HCT116 (cell line): ENCODE results near the gene VPS37D. TPM values are rescaled to one million over a fixed set of nuclear protein-coding genes. Genes with fewer than 3 reads are reported as not detected.
"Not testable (repeated sequence)": the region's sequence is repeated elsewhere in the genome, so short reads cannot be mapped to it uniquely, and the experiment has no call there.

Experiments used
- ATAC-seq: fragments of 200-7000 bp; cut with Tn5 transposase; 2 replicates; pipeline ENCODE4 v1.9.1; 2020; ENCODE audit warnings: mild to moderate bottlenecking, moderate library complexity
- BruUV-seq: library from RNA; stranded (reverse); fragments of 400-500 nt; replicated peaks from 2 replicates; lab custom pipeline; 2021; lab: Mats Ljungman, UMichigan
- CTCF ChIA-PET: fragments of 300-600 bp; sonication (Branson Sonifier 250); formaldehyde crosslinking; loops from one replicate; lab custom pipeline; 2021; ENCODE audit warnings: antibody characterized with exemption; lab: Charles Lee
- POLR2A ChIA-PET: fragments of 300-600, 350-600 bp; sonication (Branson Sonifier 250); formaldehyde crosslinking; loops from one replicate; lab custom pipeline; 2021; ENCODE audit warnings: antibody characterized with exemption; lab: Charles Lee
- RAD21 ChIA-PET, 2 experiments: fragments of 300-600 bp; sonication (Branson Sonifier 250); formaldehyde crosslinking; loops; one replicate each; lab custom pipeline; 2023; ENCODE audit warnings: low total read pairs in 2 of 2; ENCODE audit not compliant: uncharacterized antibody in 2 of 2, unreplicated experiment in 2 of 2, low non-redundant PET in 1 of 2; lab: Charles Lee
- DNase-seq: peaks from one replicate; pipeline ENCODE4 v3.0.0-alpha.2; 2010; ENCODE audit warnings: low read depth, low spot score
- H2AFZ ChIP-seq: fragments of 200-600 bp; shearing (Covaris generic), sonication (generic); 2 replicates; pipeline ENCODE4 v1.6.1; 2017; ENCODE audit warnings: low read depth, mixed run types, mixed read lengths, antibody characterized with exemption, low read length; ENCODE audit not compliant: poor library complexity, severe bottlenecking
- H3K27ac ChIP-seq: 2 replicates; pipeline ENCODE4 v1.5.1; 2012; ENCODE audit warnings: low read depth, low read length
- H3K27me3 ChIP-seq: fragments of 200-600 bp; sonication (generic); 2 replicates; pipeline ENCODE4 v1.6.1; 2016; ENCODE audit warnings: mixed run types, low read length, mixed read lengths; ENCODE audit not compliant: insufficient read depth
- H3K36me3 ChIP-seq, 2 experiments: fragments of 200-500 bp in 1 of 2; fragments of 200-600 bp in 1 of 2; sonication (Bioruptor generic) in 1 of 2; sonication (generic) in 1 of 2; 2 replicates each; pipeline versions ENCODE4 v1.5.1 to v1.6.1; 2014 to 2016; ENCODE audit warnings: low read length in 2 of 2, inconsistent platforms in 1 of 2, mixed read lengths in 1 of 2, mixed run types in 1 of 2; ENCODE audit not compliant: insufficient read depth in 2 of 2, control insufficient read depth in 1 of 2
- H3K4me1 ChIP-seq, 2 experiments: fragments of 200-600 bp in 1 of 2; sonication (generic) in 1 of 2; 2 replicates each; pipeline versions ENCODE4 v1.5.1 to v1.6.1; 2012 to 2017; ENCODE audit warnings: low read length in 2 of 2, inconsistent platforms in 1 of 2, mild to moderate bottlenecking in 1 of 2, mixed read lengths in 1 of 2, mixed run types in 1 of 2, moderate library complexity in 1 of 2; ENCODE audit not compliant: insufficient read depth in 2 of 2, control insufficient read depth in 1 of 2
- H3K4me2 ChIP-seq: fragments of 200-600 bp; sonication (generic); 2 replicates; pipeline ENCODE4 v1.6.1; 2017; ENCODE audit warnings: mixed run types, low read length, mixed read lengths
- H3K4me3 ChIP-seq, 2 experiments: fragments of 200-600 bp in 1 of 2; sonication (generic) in 1 of 2; replicated peaks in 1 of 2; 2 replicates each; pipeline ENCODE4 v1.5.1; 2011 to 2016; ENCODE audit warnings: low read length in 2 of 2, control low read depth in 1 of 2, low read depth in 1 of 2, mild to moderate bottlenecking in 1 of 2, mixed read lengths in 1 of 2, mixed run types in 1 of 2
- H3K79me2 ChIP-seq: fragments of 200-600 bp; sonication (generic); 2 replicates; pipeline ENCODE4 v1.6.1; 2017; ENCODE audit warnings: mild to moderate bottlenecking, mixed run types, low read length, moderate library complexity, mixed read lengths; ENCODE audit not compliant: insufficient read depth
- H3K9ac ChIP-seq: fragments of 200-600 bp; sonication (generic); 2 replicates; pipeline ENCODE4 v1.6.1; 2016; ENCODE audit warnings: low read length, mixed read lengths
- H3K9me2 ChIP-seq: fragments of 200-600 bp; sonication (generic), shearing (Covaris generic); 2 replicates; pipeline ENCODE4 v1.6.1; 2017; ENCODE audit warnings: mixed run types, mild to moderate bottlenecking, moderate library complexity; ENCODE audit not compliant: insufficient read depth
- H3K9me3 ChIP-seq, 2 experiments: fragments of 200-500 bp in 1 of 2; fragments of 200-600 bp in 1 of 2; sonication (Bioruptor generic) in 1 of 2; sonication (generic) in 1 of 2; 2 replicates each; pipeline ENCODE4 v1.6.1; 2014 to 2017; ENCODE audit warnings: low read length in 2 of 2, mixed read lengths in 2 of 2, inconsistent platforms in 1 of 2, low read depth in 1 of 2, mild to moderate bottlenecking in 1 of 2, mixed run types in 1 of 2, moderate library complexity in 1 of 2; ENCODE audit not compliant: control insufficient read depth in 1 of 2, insufficient read depth in 1 of 2
- H4K20me1 ChIP-seq: fragments of 200-600 bp; sonication (generic), shearing (Covaris generic); 2 replicates; pipeline ENCODE4 v1.6.1; 2017; ENCODE audit warnings: mixed run types, mild to moderate bottlenecking, moderate library complexity; ENCODE audit not compliant: insufficient read depth
- intact Hi-C: fragments of 100-400 bp; cut with micrococcal nuclease; formaldehyde crosslinking; loops from 2 replicates; pipeline ENCODE4 v1.10.0; 2022
- total RNA-seq: library from RNA; stranded (reverse); gene quantifications from one replicate; pipeline ENCODE4 v1.2.1, GENCODE V29; 2021; ENCODE audit not compliant: unreplicated experiment
- TF ChIP-seq, protein P1 (sequence below): IDR thresholded peaks from 2 replicates; pipeline ENCODE4 v1.6.1; 2011; ENCODE audit warnings: mild to moderate bottlenecking, low read length, moderate library complexity; ENCODE audit not compliant: insufficient replicate concordance; ENCODE audit errors: extremely low read depth

The VPS37D gene
- total RNA-seq, 1 experiment from 2014 or later: 9.5 TPM

GRCh38 chr7:73618538-73618937 lies 49.1 kb upstream of the VPS37D start:
- ChIA-PET POLR2A (no interaction called here), RAD21 (no interaction called here), CTCF (interaction anchor here (1.6 kb wide), 1 partner anchor 12 kb away, joined by 6 read pairs; no protein-coding TSS in a partner anchor)
- Histone ChIP-seq H3K9me2 (no peaks in the 10 kb centered on the region), H3K36me3 (peaks cover 4 to 10% of the 10 kb centered on the region in 2 experiments; a peak in 3 of 4 replicates), H3K9ac (no peak overlapping the region), H2AFZ (no peak overlapping the region), H4K20me1 (no peaks in the 10 kb centered on the region), H3K4me3 (no peak overlapping the region), H3K27me3 (no peaks in the 10 kb centered on the region), H3K4me1 (peaks cover 16 to 26% of the 10 kb centered on the region in 2 experiments), H3K4me2 (no peak overlapping the region), H3K27ac (no peak overlapping the region), H3K79me2 (peaks cover 10% of the 10 kb centered on the region; the same call in 1 of the 2 replicates), H3K9me3 (no peaks in the 10 kb centered on the region)
- intact Hi-C loops: no loop called here
- no TSS peak for BruUV-seq
- TF ChIP-seq, protein P1, sequence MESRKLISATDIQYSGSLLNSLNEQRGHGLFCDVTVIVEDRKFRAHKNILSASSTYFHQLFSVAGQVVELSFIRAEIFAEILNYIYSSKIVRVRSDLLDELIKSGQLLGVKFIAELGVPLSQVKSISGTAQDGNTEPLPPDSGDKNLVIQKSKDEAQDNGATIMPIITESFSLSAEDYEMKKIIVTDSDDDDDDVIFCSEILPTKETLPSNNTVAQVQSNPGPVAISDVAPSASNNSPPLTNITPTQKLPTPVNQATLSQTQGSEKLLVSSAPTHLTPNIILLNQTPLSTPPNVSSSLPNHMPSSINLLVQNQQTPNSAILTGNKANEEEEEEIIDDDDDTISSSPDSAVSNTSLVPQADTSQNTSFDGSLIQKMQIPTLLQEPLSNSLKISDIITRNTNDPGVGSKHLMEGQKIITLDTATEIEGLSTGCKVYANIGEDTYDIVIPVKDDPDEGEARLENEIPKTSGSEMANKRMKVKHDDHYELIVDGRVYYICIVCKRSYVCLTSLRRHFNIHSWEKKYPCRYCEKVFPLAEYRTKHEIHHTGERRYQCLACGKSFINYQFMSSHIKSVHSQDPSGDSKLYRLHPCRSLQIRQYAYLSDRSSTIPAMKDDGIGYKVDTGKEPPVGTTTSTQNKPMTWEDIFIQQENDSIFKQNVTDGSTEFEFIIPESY: no peak
- DNase-seq (no peak), ATAC-seq (no peak)

DNA sequence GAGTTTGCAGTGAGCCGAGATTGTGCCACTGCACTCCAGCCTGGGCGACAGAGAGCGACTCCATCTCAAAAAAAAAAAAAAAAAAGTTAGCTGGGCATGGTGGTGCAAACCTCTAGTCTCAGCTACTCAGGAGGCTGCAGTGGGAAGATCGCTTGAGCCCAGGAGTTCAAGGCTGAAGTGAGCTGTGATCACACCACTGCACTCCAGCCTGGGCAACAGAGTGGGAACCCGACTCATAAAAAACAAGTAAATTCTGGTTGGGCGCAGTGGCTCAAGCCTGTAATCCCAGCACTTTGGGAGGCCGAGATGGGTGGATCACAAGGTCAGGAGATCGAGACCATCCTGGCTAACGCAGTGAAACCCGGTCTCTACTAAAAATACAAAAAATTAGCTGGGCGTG lies 48.2 kb upstream of the VPS37D start:
- H2AFZ ChIP-seq, DNase-seq, H3K9me3 ChIP-seq, RAD21 ChIA-PET, H3K9me2 ChIP-seq, H3K36me3 ChIP-seq, intact Hi-C loops, H4K20me1 ChIP-seq, H3K9ac ChIP-seq, H3K4me3 ChIP-seq, ATAC-seq, H3K4me2 ChIP-seq, H3K27ac ChIP-seq, BruUV-seq, H3K27me3 ChIP-seq: not testable (repeated sequence)
- Histone ChIP-seq H3K4me1 (peaks cover 13 to 25% of the 10 kb centered on the region in 2 experiments), H3K79me2 (peaks cover 16% of the 10 kb centered on the region; the same call in 1 of the 2 replicates)
- CTCF ChIA-PET: interaction anchor here (1.6 kb wide), 1 partner anchor 13 kb away, joined by 6 read pairs; no protein-coding TSS in a partner anchor
- POLR2A ChIA-PET: interaction anchor here (1.5 kb wide), 1 partner anchor 87 kb away, joined by 5 read pairs; no protein-coding TSS in a partner anchor
